Activated T-helper 1 cell treated with anti-CD3 and anti-CD28 coated beads, Interleukin-12 subunit alpha, Interleukin-12 subunit beta, Interleukin-2, Interleukin-4 antibody, amounts not matched to agents 30 ng/mL and 10 ng/mL and 1 ng/mL, durations not matched to agents 14 hours and 24 hours and 36 hours (primary cell): ENCODE results near the gene HOXD8. TPM values are rescaled to one million over a fixed set of nuclear protein-coding genes. Genes with fewer than 3 reads are reported as not detected.
A peak's percentile ranks its signal among the peaks of the same experiment; 100 is the strongest.

Source experiments
- DNase-seq: peaks from one replicate; pipeline ENCODE4 v3.0.0; 2021; ENCODE audit warnings: low spot score
- H3K27ac Mint-ChIP-seq: one replicate; pipeline ENCODE4 v1.8.0; 2021; ENCODE audit warnings: mild to moderate bottlenecking, mixed read lengths
- H3K27me3 Mint-ChIP-seq: one replicate; pipeline ENCODE4 v1.8.0; 2022; ENCODE audit warnings: mild to moderate bottlenecking, moderate library complexity, mixed read lengths; ENCODE audit not compliant: insufficient read depth
- H3K36me3 Mint-ChIP-seq: one replicate; pipeline ENCODE4 v1.8.0; 2021; ENCODE audit warnings: low read depth, mixed read lengths
- H3K4me1 Mint-ChIP-seq: one replicate; pipeline ENCODE4 v1.8.0; 2021; ENCODE audit warnings: low read depth, mixed read lengths
- H3K4me3 Mint-ChIP-seq: one replicate; pipeline ENCODE4 v1.8.0; 2021; ENCODE audit warnings: mild to moderate bottlenecking, moderate library complexity, mixed read lengths
- H3K9me3 Mint-ChIP-seq: one replicate; pipeline ENCODE4 v1.8.0; 2021; ENCODE audit warnings: mixed read lengths
- intact Hi-C: fragments of 100-400 bp; cut with micrococcal nuclease; formaldehyde crosslinking; loops from one replicate; pipeline ENCODE4 v1.15.1; 2024
- total RNA-seq: library from RNA; stranded (reverse); gene quantifications from 2 replicates; pipeline ENCODE4 v1.2.3, GENCODE V29; 2022

The HOXD8 gene
- total RNA-seq, 1 donor from 2014 or later = not detected

- H3K27me3 Mint-ChIP-seq = peaks cover 81% of the 10 kb centered on the region
- peaks cover 5% of the 10 kb centered on the region for H3K36me3 Mint-ChIP-seq
- peak overlapping the region; percentile 55 for H3K27ac Mint-ChIP-seq
- intact Hi-C loops = loop anchor here (2.0 to 10.0 kb wide), 3 partner anchors 49 to 1831 kb away; partner anchors contain the start of genes HOXD10 and SP9
- H3K4me3 Mint-ChIP-seq = no peak overlapping the region
- no peak for DNase-seq
- H3K4me1 Mint-ChIP-seq = no peaks in the 10 kb centered on the region
- peaks cover 7% of the 10 kb centered on the region for H3K9me3 Mint-ChIP-seq
These were observed 34.2 kb downstream of the HOXD8 start for GRCh38 chr2:176163672-176164056.

- intact Hi-C loops = loop anchor here (5.0 to 10.0 kb wide), 2 partner anchors 49 to 1832 kb away; partner anchors contain the start of genes HOXD10 and SP9
- Mint-ChIP-seq H3K27ac (peak overlapping the region; percentile 55), H3K27me3 (peaks cover 81% of the 10 kb centered on the region), H3K9me3 (peaks cover 7% of the 10 kb centered on the region), H3K36me3 (peaks cover 5% of the 10 kb centered on the region), H3K4me1 (no peaks in the 10 kb centered on the region), H3K4me3 (no peak overlapping the region)
- no peak for DNase-seq
These were observed 34.7 kb downstream of the HOXD8 start for GRCh38 chr2:176164201-176164600.

- no peaks in the 10 kb centered on the region for H3K4me1 Mint-ChIP-seq
- H3K27me3 Mint-ChIP-seq = peaks cover 80% of the 10 kb centered on the region
- H3K4me3 Mint-ChIP-seq = no peak overlapping the region
- H3K9me3 Mint-ChIP-seq = peaks cover 7% of the 10 kb centered on the region
- peak overlapping the region; percentile 67 for H3K27ac Mint-ChIP-seq
- intact Hi-C loops = loop anchor here (1.0 to 10.0 kb wide), 3 partner anchors 10 to 1832 kb away; partner anchors contain the start of genes HOXD10 and SP9
- no peak for DNase-seq
- peaks cover 5% of the 10 kb centered on the region for H3K36me3 Mint-ChIP-seq
These were observed 35.3 kb downstream of the HOXD8 start for GRCh38 chr2:176164611-176165369.

GRCh38 chr2:176165370-176166050 lies 36.0 kb downstream of the HOXD8 start:
- peaks cover 7% of the 10 kb centered on the region for H3K9me3 Mint-ChIP-seq
- no peak for DNase-seq
- H3K4me1 Mint-ChIP-seq = no peaks in the 10 kb centered on the region
- intact Hi-C loops = loop anchor here (1.0 to 10.0 kb wide), 2 partner anchors 9 to 51 kb away; partner anchors contain the start of gene HOXD10
- peak overlapping the region; percentile 67 for H3K27ac Mint-ChIP-seq
- no peak overlapping the region for H3K4me3 Mint-ChIP-seq
- H3K27me3 Mint-ChIP-seq = peaks cover 82% of the 10 kb centered on the region
- peaks cover 5% of the 10 kb centered on the region for H3K36me3 Mint-ChIP-seq

GRCh38 chr2:176166272-176166671 lies 36.8 kb downstream of the HOXD8 start:
- Mint-ChIP-seq H3K27ac (no peak overlapping the region), H3K4me3 (no peak overlapping the region), H3K9me3 (peaks cover 7% of the 10 kb centered on the region), H3K4me1 (no peaks in the 10 kb centered on the region), H3K27me3 (peaks cover 82% of the 10 kb centered on the region), H3K36me3 (peaks cover 5% of the 10 kb centered on the region)
- intact Hi-C loops = loop anchor here (10.0 kb wide), 1 partner anchor 51 kb away; the partner anchor contains the start of gene HOXD10
- no peak for DNase-seq

- Mint-ChIP-seq H3K9me3 (peaks cover 7% of the 10 kb centered on the region), H3K4me3 (no peak overlapping the region), H3K36me3 (peaks cover 5% of the 10 kb centered on the region), H3K27me3 (peaks cover 81% of the 10 kb centered on the region), H3K27ac (no peak overlapping the region), H3K4me1 (no peaks in the 10 kb centered on the region)
- DNase-seq = no peak
- intact Hi-C loops = loop anchor here (10.0 kb wide), 1 partner anchor 53 kb away; the partner anchor contains the start of gene HOXD10
These were observed 37.9 kb downstream of the HOXD8 start for GRCh38 chr2:176167398-176167797.

GRCh38 chr2:176169181-176169580 lies 39.7 kb downstream of the HOXD8 start:
- Mint-ChIP-seq H3K36me3 (peaks cover under 1% of the 10 kb centered on the region), H3K4me1 (no peaks in the 10 kb centered on the region), H3K4me3 (no peak overlapping the region), H3K9me3 (peaks cover 1% of the 10 kb centered on the region), H3K27me3 (peaks cover 82% of the 10 kb centered on the region), H3K27ac (no peak overlapping the region)
- intact Hi-C loops = loop anchor here (10.0 kb wide), 1 partner anchor 54 kb away; the partner anchor contains the start of gene HOXD10
- no peak for DNase-seq

DNA sequence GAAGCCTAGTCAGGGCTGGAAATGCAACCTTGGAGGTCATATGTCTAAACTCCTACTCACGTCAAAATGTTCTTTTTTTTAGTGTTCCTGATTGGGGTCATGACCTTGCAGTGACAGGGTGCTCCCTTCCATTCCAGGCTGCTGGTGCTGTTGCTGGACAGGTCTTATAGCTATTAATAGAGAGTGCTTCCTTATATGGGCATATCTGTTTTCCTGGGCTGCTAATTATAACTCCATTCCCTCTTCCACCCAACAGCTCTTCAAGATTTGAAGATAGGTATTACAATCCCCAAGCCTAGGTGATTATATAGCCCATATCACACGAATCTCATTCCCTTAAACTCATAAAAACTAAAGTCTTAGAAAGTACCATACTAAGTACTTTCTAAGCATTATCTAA lies 40.2 kb downstream of the HOXD8 start:
- intact Hi-C loops = loop anchor here (5.0 to 10.0 kb wide), 3 partner anchors 37 to 1842 kb away; partner anchors contain the start of gene HOXD10
- Mint-ChIP-seq H3K4me1 (no peaks in the 10 kb centered on the region), H3K36me3 (no peaks in the 10 kb centered on the region), H3K27me3 (peaks cover 82% of the 10 kb centered on the region), H3K27ac (no peak overlapping the region), H3K4me3 (no peak overlapping the region), H3K9me3 (no peaks in the 10 kb centered on the region)
- DNase-seq = no peak

DNA sequence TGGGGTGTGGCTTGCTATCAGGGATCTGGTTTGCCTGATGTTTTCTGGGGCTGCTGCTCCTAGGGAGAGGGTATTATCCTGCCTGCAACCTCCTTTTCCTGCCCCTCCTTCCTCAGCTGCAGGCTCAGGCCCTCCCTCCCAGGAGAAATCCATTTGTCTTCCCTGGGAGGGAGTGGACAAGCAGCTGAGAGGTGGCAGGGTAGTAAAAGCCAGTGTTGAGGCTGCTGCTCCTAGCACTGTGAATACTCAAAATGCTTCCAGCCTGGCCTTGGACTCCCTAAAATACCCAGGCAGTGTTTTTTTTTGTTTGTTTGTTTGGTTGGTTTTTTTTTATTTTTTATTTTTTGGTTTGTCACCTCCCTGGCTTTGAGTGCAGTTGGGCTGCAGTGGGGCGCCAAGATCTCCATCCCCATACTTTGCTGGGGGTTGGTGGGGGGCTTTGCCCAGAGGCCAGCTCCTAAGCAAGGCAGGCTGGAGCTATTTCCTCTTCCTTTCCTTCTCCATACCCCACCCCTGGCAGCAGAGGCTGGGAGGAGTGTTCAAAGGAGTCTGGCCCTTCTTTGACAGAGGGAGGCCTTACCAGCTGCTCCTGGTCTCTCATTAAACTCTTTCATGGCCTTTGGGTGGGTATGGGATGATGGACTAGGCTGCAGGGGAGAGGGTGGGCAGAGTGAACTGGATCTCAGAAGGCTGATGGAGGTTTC lies 41.2 kb downstream of the HOXD8 start:
- intact Hi-C loops = loop anchor here (5.0 kb wide), 2 partner anchors 38 to 1843 kb away; no protein-coding TSS in a partner anchor
- H3K27ac Mint-ChIP-seq = no peak overlapping the region
- H3K4me3 Mint-ChIP-seq = no peak overlapping the region
- H3K4me1 Mint-ChIP-seq = no peaks in the 10 kb centered on the region
- no peak for DNase-seq
- peaks cover 81% of the 10 kb centered on the region for H3K27me3 Mint-ChIP-seq
- H3K9me3 Mint-ChIP-seq = no peaks in the 10 kb centered on the region
- no peaks in the 10 kb centered on the region for H3K36me3 Mint-ChIP-seq

DNA sequence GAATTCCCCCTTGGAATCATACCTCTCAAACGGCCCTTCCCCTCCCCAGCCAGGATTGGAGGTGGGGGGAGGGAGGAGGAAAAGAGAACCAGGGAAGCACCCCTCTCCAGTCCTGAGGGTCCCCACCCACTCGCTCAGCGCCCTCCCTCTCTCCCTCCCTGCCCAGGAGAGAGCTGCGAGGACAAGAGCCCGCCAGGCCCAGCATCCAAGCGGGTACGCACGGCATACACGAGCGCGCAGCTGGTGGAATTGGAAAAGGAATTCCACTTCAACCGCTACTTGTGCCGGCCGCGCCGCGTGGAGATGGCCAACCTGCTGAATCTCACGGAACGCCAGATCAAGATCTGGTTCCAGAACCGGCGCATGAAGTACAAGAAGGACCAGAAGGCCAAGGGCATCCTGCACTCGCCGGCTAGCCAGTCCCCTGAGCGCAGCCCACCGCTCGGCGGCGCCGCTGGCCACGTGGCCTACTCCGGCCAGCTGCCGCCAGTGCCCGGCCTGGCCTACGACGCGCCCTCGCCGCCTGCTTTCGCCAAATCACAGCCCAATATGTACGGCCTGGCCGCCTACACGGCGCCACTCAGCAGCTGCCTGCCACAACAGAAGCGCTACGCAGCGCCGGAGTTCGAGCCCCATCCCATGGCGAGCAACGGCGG lies 42.0 kb downstream of the HOXD8 start:
- intact Hi-C loops = loop anchor here (5.0 kb wide), 2 partner anchors 39 to 1844 kb away; no protein-coding TSS in a partner anchor
- Mint-ChIP-seq H3K27ac (no peak overlapping the region), H3K27me3 (peaks cover 81% of the 10 kb centered on the region), H3K4me1 (peaks cover 2% of the 10 kb centered on the region), H3K36me3 (no peaks in the 10 kb centered on the region), H3K4me3 (no peak overlapping the region), H3K9me3 (no peaks in the 10 kb centered on the region)
- no peak for DNase-seq

DNA sequence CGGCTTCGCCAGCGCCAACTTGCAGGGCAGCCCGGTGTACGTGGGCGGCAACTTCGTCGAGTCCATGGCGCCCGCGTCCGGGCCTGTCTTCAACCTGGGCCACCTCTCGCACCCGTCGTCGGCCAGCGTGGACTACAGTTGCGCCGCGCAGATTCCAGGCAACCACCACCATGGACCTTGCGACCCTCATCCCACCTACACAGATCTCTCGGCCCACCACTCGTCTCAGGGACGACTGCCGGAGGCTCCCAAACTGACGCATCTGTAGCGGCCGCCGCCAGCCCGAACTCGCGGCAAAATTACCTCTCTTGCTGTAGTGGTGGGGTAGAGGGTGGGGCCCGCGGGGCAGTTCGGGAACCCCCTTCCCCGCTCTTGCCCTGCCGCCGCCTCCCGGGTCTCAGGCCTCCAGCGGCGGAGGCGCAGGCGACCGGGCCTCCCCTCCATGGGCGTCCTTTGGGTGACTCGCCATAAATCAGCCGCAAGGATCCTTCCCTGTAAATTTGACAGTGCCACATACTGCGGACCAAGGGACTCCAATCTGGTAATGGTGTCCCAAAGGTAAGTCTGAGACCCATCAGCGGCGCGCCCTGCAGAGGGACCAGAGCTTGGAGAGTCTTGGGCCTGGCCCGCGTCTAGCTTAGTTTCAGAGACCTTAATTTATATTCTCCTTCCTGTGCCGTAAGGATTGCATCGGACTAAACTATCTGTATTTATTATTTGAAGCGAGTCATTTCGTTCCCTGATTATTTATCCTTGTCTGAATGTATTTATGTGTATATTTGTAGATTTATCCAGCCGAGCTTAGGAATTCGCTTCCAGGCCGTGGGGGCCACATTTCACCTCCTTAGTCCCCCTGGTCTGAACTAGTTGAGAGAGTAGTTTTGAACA lies 42.7 kb downstream of the HOXD8 start:
- no peak for DNase-seq
- no peaks in the 10 kb centered on the region for H3K9me3 Mint-ChIP-seq
- intact Hi-C loops = loop anchor here (5.0 kb wide), 2 partner anchors 40 to 1845 kb away; no protein-coding TSS in a partner anchor
- peak overlapping the region; percentile 32 for H3K4me3 Mint-ChIP-seq
- H3K4me1 Mint-ChIP-seq = peaks cover 6% of the 10 kb centered on the region
- H3K27me3 Mint-ChIP-seq = peaks cover 81% of the 10 kb centered on the region
- H3K36me3 Mint-ChIP-seq = no peaks in the 10 kb centered on the region
- peak overlapping the region; percentile 47 for H3K27ac Mint-ChIP-seq
